ENCODE measurements around the gene MCIDAS. TPM values are rescaled to one million over a fixed set of nuclear protein-coding genes. Genes with fewer than 3 reads are reported as not detected.

Gene MCIDAS
- not detected for total RNA-seq

DNA sequence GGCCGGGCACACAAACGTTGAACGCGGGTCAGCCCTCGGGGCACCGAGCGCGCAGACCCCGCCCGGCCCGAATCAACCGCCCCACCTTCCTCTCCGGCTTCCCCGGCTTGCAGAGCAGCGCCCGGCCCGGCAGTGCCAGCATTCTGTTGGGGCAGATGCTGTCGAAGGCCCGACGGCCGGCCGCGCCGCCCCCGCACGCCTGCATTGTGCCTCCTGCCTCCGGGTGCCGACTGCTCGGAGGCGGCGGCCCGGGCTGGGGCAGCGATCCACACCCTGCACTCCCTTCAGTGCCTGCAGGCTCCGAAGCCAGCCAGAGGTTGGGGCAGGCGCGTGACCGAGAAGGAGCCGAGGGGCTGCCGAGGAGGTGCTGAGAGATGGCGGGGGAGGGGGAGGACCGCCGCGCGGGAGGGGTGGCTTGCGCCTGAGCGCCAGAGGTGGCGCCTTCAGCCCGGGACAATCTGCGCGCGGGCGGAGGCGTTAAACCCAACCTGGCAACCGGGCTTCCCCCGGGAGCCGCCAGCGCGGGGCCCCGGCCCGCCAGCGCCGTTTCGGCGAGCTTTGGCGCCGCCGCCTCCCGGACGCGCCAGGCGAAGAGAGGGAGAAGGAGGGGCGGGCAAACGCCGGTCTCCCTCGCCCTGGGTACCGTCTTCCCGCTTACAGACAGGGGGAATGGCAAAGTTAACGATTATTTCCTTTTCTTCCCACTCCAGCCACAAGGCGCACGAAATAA is at the start of gene MCIDAS:
Gene MCIDAS, minus strand, starts transcription at position 382 of the 730 bp plus-strand sequence. Its CDS starts 177 bp downstream, at position 205.
- peak; percentile 21 for DNase-seq

DNA sequence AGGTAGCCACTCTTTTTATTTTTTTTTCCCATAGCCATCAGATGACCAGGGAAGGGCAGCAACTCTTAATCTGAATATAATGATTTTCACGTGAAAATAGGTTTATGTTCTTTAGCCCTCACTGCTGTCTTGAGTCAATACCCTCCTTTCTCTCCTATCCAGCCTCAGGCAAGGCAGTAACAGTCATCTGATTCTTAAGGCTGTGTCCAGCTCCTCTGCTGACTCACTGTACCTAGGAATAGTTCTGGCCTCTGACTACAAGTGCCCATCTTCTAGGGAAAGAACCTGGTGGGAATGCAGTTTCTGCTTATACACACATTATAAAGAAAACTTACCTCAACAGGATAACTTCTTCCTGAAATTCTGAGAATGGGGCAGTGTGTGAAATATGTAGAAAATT is 49.7 kb upstream of the MCIDAS start:
- DNase-seq: no peak

DNA sequence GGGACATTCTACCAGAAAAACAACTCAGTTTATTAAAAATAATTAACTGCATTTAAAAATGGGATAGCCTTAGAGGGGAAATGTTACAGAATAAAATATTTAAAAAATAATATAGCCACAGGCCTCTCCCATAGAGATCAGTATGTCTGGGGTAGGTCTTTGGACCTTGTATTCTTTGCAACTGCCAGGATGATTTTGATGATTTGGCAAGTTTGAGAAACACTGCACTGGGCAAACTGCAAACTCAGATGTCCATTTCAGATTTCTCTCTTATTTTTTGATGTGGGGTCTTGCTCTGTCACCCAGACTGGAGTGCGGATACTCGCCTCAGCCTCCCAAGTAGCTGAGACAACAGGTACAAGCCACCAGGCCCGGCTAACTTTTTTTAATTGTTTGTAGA is 31.2 kb upstream of the MCIDAS start:
- no peak for DNase-seq

DNA sequence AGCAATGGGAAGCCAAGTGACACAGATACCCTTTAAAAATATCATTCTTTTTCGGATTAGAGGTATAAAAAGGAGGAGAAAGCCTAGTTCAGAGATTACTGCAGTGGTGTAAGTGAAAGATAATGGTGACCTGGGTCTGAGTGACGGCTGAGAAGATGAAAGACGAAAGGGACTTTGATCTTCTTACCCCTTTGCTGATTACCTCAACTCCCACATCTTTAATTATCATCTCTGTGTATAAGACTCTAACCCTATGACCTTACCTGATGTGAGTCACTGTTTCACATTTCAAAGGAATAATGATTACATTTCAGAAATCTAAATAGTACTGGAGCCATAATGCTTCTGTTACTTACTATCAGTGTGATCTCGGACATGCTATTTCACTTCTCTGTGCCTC is 27.7 kb upstream of the MCIDAS start:
- DNase-seq: no peak

DNA sequence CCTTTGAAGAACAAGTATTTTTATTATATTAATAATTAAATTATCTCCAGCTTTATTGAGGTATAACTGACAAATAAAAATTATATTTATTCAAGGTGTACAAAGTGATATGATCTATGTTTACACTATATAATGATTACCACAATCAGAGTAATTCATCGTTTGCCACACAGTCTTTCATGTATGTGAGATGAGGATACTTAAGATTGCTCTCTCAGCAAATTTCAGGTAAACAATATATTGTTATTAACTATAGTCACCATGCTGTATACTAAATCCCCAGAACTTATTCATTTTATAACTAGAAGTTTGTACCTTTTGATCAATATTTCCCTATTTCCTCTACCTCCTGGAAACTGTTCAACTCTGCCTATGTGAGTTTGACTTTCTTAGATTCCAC is 22.9 kb upstream of the MCIDAS start:
- DNase-seq: no peak

DNA sequence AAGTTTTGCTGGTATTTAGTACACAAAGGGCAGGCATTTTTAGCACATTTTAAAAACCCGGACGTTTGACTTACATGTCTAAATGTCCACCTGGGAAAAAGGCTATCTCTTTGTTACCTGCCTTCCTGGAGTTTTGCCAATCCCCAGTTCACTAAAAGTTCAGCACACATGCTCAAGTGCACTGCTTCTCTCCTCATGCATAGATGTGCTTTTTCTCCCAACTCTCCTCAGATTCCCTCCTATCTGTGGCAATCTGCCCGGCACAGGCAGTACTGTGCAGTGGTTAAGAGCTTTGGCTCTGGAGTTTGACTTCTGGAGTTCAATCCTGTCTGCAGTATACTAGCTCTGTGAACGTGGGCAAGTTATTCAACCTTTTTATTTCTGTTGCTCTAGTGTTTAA is 14.6 kb upstream of the MCIDAS start:
- DNase-seq: no peak

DNA sequence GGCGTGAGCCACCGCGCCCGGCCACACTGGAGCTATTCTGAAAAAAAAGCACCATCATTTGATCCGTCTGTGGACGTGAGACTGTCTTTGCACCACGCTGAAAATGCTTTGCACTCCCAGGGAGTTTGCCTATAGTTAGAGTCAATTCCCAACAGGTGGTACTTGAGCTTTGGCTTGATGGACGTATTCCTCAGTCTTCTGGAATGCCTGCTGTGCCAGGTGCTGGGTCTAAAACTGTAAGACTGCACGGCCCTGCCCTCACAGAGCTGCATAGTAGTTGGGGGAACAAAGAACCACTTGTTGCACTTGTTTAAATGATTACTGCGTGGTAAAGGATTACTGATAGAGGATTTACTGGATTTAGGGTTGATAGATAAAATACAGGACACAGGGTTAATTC is 9.7 kb upstream of the MCIDAS start:
- no peak for DNase-seq

DNA sequence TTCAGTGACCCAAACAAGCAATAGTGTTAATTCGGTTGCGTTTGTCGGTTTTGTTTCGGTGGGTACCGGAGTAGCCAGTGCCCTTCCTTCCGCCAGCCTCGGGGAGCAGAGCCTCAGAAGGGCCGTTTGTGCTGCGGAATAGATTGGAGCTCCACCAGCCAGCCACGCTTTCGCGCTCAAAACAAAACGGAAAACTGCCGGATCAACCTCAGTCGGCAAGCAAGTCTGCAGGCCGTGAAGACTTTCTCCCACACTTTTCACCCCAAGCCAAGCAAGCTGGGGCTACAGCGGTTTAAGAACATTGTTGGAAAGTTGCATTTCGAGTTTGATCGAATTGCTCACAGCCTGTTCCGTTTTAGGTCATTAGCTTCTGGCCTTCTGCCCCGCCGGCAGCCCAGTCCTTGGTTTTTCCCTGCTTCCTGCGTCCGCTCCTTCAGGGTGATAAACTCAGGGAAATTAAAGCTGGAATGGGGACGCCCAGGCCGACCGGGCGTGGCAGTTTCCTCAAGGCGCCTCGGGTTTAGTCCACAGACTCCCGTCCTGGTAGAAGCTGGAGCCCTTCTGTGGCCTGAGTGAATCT is 7.1 kb upstream of the MCIDAS start:
- no peak for DNase-seq

DNA sequence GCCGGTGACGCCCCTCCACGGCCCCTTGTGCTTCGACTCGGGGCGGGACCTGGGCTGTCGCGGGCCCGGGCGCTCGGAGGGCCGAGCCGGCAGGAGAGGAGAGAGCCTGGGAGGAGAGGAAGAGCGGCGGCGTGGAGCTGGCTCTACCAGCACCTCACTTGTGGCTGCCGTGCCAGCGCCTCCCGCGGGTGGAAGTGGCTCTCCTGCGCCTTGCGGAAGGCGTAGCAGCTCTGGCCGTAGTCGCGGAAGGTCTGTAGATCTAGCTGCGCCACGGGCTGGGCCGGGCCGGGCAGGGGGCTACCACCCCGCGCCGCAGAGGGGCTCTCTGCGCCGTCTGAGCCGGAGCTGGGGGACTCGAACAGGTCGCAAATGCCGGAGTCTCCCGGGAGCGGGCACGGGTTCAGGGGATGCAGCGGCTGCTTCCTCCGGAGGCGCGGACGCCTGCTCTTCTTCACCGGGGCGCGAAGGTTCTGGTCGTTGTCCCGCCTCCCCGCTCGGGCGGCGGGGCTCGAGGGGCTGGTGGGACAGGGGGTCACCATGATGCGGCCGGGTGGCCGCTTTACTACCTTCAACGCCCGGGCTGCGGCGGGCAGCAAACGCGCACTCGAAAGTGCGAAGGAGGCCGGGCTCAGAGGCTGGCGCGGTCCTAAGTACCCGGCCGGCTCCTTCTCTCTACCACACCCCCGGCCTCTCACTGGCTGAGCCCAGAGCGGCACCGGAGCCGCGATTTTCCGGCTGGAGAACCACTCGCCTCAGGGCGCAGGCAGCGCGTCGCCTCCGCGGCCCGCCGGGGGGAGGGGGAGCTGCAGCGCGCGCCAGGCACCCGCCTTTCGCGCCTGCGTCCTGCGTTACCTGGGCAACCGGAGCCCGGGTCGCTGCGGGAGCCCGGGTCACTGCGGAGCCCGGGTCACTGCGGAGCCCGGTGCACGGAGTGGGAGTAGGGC is 6.1 kb upstream of the MCIDAS start, which contains the start of gene CCNO:
Gene CCNO, minus strand, starts transcription at position 624 of the 944 bp plus-strand sequence. Its CDS starts 85 bp downstream, at position 539.
- peak; percentile 44 for DNase-seq

DNA sequence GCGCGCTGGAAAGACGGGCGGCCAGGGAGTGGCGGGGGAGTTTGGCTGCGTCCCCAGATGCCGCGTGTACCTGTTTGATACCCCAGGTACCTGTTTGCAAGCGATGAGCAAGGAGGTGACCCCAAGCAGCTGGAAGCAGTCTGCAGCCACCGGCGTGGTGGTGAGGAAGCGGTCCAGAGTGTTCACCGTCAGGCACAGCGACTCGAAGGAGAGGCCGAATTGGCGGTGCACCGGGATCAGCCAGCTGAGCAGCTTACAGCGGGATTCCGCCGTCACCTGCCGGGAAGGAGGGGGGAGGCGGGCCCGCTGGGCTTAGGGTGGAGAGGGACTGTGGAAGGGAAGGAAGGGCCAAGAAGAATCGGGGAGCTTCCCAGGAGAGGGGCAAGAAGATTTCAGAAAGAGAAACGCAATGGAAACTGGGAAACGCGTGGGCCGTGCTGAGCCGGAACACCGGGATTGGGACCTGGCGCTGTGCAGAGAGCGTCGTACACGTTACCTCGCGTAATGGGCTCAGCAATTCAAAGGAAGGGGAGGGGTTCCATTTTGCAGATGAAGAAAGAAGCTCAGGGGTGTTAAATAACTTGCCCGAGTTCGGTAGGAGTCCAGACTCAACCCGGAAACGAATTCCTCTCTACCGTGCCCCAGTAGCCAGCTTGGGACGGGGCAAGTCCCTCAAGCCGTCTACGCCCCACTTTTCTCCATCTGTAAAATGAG is 5.3 kb upstream of the MCIDAS start:
- DNase-seq: no peak

DNA sequence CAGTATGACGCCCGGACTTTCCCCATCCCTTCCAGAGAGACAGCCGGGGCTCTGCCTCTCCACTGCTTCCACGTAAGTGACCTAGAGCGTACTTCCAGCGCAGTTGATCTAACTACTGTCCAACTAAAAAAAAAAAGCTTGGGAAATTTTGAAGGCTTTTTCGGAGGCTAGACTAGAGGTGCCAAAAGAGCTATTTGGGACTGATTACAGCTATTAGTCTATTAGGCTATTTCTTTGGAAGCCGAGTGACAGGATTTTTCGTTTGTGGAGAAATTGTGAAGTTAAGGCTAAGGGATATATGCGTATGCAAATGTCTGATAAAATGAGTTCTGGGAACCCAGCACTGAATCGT is 4.8 kb upstream of the MCIDAS start:
- no peak for DNase-seq

DNA sequence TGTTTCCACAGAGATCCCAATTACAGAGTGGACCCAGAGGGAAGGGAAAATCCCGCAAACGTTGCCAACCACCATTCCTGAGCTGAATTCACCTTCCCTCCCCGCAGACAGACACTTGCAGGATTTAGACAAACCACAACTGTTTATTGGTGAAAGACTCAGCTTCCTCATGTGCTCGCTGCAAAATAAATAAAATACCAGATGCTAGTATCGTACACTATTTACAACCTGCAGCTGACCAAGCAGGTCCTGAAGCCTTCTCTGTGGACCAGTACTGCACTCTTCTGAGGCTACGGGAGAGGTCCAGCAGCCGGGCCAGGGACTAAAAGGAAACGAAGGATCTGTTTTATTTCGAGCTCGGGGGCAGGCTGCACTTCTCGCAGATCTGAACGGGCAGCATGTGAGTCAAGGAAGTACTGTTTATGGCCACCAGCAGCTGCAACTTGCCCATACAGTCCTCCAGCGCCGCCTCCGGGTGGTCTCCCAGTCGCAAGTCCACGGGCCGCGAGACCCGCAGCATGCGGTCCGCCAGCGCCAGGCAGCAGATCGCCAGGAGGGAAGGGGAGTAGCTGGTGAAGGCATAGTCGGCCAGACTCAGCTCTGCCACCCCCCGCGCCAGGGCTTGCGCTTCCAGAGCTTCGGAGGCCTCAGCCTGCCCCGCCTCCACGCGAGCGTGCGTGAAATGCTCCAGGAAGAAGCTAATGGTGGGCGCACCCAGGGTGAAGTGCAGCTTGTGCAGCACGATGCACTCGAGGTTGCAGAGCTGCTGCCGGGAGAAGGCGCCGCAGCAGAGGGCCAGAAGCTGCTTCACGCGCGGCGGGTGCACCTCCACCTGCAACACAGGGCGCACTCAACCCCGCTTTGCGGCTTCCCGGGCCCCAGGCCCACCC is 4.2 kb upstream of the MCIDAS start:
- no peak for DNase-seq

DNA sequence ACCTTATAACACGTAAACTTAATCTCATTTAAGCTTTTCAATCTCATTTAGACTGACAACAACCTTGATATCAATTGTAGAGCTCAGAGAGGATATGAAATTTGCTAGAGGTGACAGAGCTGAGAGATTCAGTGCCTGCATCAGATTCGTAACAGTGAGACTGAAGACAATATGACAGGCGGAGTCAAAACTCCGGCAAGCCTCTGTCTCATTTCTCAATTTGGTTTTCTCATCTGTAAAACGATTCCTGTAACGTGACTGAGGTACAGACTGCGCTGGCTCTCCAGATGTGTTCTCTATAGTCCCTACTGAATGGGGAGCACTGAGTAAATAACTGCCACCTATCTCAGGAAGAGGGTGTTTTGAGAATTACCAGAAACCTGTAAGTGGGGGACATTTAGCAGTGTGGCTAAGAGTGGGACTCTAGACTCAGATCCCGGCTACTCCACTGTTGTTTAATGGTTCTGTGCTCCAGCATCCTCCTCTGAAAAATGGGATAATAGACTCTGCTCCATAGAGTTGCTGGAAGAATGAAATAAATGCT is 3.0 kb upstream of the MCIDAS start:
- DNase-seq: no peak

DNA sequence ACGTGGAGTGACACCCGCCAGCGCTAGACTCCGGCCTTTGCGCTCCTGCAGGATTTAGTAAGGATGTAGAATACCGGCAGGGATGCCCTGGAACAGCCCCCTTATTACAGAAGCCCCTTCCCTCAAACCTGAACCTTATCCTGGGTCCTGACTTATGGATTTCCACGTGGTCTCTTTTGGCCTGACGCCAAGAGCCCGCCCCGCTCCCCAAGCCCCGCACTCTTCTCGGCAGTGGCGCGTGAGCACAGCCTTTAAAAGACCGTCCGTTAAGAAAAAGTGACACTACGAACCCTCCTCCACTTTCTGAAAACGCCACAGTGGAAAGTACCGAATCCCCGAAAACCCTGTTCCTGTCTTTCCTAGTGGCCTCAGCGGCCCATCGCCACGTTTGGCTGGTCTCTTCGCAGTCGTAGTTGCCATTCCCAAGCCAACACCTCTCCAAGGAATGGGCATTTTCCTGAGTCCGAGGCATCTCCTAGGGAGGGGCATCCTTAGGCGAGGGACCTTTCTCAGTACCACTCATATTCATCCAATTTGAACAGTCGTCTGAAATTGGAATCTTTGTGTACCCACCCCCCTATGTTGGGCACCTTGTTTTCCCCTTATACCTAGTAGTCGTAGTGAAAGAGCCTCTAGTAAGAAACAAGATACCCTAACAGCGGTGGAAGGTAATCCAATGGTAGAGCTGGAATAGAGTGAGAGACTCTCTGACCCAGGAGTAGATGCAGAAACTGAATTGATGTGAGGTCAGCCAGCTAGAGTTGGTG is 732 bp upstream of the MCIDAS start:
- DNase-seq: no peak

DNA sequence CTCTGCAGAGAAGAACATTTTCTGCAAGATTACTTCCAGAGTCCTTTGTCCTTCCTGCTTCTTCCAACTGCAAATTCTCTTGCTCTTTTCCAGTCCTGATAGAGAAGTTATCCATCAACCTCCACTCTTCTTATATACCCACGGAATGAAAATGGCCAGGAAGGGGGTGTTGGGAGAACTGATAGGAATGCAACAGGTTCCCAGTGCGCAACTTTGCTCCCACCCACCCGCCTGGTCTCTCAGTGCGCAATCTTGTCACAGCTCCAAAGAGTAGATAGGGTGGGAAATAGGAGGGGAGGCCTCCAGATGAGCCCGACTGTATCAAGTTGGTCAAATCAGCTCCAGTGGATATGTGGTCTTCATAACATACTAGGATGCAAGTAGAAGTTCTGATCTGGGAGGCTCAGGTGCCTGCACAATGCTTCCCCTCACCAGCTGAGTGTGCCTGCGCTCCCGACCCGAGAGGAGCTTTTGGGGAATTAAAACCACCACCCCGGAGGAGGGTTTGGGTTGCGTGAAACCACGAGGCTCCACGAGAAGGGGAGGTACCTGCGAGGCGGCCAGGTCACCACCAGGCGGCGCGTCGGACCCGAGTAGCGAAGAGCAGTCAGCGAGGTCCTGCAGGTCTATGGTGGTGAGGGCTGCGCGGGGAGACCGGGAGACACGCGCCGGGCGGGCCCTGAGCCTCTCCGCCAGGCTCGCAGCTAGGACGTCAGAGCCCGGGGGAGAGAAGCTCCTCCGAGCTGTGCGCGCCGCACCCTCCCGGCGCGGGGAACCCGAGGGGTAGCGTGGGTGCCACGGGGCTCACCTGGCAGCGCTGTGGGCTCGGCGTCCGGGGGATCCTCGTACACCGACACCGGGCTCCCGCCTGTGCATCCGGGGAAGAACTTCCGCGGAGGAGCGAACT is 835 bp downstream of the MCIDAS start:
- no peak for DNase-seq

DNA sequence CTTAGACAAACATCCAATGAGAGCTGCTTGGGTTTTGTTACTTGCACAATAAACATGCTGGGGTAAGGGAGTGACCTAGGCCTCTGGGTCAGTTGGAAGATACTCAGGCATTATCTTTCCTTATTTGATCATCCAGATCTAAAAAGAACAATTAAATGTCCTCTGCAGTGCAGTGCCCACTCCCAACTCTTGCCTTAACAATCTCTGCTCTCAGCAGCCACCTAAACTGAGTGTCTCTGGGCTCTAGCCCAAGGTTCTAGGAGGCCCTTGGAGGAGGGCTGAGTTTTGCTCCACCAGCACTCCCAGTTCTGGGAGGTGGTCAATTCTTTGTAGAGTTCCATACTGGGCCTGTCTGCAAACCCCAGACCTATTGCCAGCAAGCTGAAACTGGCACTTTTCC is 1.8 kb downstream of the MCIDAS start:
- DNase-seq: no peak

DNA sequence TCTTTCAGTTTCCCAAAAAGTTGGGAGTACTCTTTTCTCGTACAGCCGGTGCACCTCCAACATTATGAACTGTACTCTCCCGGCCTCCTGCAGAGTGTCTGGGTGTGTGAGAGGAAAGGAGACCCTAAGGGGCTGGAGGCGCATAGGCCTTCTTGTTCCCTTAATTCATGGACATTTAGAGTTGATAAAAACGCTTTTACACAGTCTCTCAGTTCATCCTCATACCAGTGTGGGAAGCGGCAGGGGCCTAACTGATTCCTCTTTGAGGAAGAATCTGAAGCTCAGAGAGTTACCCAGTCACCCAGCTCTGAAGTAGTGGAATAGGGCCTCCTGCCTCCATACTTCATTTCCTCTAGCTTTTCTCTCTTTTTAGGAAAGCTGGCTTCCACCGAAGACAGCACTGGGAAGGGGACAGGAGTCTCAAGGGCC is 3.3 kb downstream of the MCIDAS start:
- DNase-seq: no peak

DNA sequence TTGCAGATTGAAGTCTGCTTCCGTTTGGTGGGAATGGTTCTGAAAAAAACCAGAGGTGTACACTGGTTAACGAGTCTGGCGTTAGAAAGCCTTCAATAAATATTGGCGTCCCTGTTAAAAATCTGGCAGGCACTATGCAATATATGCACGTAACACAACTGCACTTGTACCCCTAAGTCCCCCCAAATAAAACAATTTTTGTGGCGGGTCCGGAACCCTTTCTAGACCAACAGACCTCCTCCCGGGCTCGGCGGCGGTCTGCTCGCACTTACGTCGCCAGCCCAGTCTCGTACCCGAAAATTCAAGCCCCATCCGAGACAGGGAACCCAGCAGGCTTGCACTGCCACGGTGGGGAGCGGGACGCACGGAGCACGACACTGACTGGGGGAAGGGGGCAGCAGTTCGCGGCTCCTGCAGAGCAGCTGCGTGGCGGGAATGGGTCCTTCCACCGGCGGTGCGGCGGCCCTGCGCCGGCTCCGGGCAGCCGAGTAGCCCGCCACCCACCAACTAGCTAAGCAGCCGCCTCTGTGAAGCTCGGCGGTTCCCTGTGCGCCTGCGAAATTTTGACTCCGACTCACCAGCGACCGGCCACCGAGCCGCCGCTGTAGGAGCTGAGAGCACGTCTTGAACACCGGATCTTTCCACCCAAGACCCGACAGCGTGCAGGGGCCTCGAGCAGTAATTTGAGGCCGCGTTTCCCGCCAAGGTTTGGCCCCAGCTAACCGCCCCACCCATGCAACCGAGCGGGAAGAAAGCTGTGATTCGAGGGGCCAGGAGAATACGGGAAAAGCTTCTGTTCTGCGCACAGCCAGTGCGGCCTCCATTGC is 3.9 kb downstream of the MCIDAS start:
- DNase-seq: no peak
